Myocyte (in vitro differentiated cells): ENCODE results near the gene CYP27B1. TPM values are rescaled to one million over a fixed set of nuclear protein-coding genes. Genes with fewer than 3 reads are reported as not detected.

Experiments
- DNase-seq: peaks from one replicate; pipeline ENCODE4 v3.0.0-alpha.2; 2012; ENCODE audit warnings: low read depth
- total RNA-seq: library from RNA; depleted of rRNA; stranded (reverse); fragments of >200 nt; gene quantifications from 2 replicates; pipeline ENCODE4 v1.2.3, GENCODE V29; 2014

CYP27B1 gene
- total RNA-seq, 1 donor from 2014 or later: 1.2 TPM

GRCh38 chr12:57736741-57737466 lies 30.0 kb downstream of the CYP27B1 start:
- DNase-seq: no peak

GRCh38 chr12:57735952-57736740 lies 30.7 kb downstream of the CYP27B1 start:
- DNase-seq: peak; percentile 86

- DNase-seq: peak; percentile 97
Observed at GRCh38 chr12:57735198-57735855, 31.6 kb downstream of the CYP27B1 start.

- peak; percentile 93 for DNase-seq
Observed at GRCh38 chr12:57734591-57734990, 32.3 kb downstream of the CYP27B1 start.

- no peak for DNase-seq
Observed at GRCh38 chr12:57733928-57734327, 33.0 kb downstream of the CYP27B1 start.

GRCh38 chr12:57732726-57733593 lies 33.9 kb downstream of the CYP27B1 start:
- no peak for DNase-seq

- DNase-seq: no peak
Observed at GRCh38 chr12:57732270-57732669, 34.6 kb downstream of the CYP27B1 start.

- DNase-seq: no peak
Observed at GRCh38 chr12:57731411-57732080, 35.3 kb downstream of the CYP27B1 start.

GRCh38 chr12:57730336-57731067 lies 36.4 kb downstream of the CYP27B1 start:
- DNase-seq: peak; percentile 85

- DNase-seq: no peak
Observed at GRCh38 chr12:57729321-57729844, 37.5 kb downstream of the CYP27B1 start.

GRCh38 chr12:57727758-57728395 lies 39.0 kb downstream of the CYP27B1 start:
- no peak for DNase-seq

- no peak for DNase-seq
Observed at GRCh38 chr12:57726884-57727757, 39.8 kb downstream of the CYP27B1 start.

- peak; percentile 89 for DNase-seq
Observed at GRCh38 chr12:57726151-57726883, 40.6 kb downstream of the CYP27B1 start.

GRCh38 chr12:57725851-57726150 lies 41.1 kb downstream of the CYP27B1 start:
- DNase-seq: no peak

GRCh38 chr12:57724936-57725740 lies 41.7 kb downstream of the CYP27B1 start:
- no peak for DNase-seq
